GM19463 (cell line): ENCODE measurements around the gene KANSL1.
"Not testable (repeated sequence)": the region's sequence is repeated elsewhere in the genome, so short reads cannot be mapped to it uniquely, and the experiment has no call there.

Experiments
- ATAC-seq: cut with Tn5 transposase; IDR thresholded peaks from one replicate; pipeline ENCODE4 v1.9.1; 2021; ENCODE audit warnings: mild to moderate bottlenecking, moderate library complexity; ENCODE audit not compliant: unreplicated experiment

Gene KANSL1

DNA sequence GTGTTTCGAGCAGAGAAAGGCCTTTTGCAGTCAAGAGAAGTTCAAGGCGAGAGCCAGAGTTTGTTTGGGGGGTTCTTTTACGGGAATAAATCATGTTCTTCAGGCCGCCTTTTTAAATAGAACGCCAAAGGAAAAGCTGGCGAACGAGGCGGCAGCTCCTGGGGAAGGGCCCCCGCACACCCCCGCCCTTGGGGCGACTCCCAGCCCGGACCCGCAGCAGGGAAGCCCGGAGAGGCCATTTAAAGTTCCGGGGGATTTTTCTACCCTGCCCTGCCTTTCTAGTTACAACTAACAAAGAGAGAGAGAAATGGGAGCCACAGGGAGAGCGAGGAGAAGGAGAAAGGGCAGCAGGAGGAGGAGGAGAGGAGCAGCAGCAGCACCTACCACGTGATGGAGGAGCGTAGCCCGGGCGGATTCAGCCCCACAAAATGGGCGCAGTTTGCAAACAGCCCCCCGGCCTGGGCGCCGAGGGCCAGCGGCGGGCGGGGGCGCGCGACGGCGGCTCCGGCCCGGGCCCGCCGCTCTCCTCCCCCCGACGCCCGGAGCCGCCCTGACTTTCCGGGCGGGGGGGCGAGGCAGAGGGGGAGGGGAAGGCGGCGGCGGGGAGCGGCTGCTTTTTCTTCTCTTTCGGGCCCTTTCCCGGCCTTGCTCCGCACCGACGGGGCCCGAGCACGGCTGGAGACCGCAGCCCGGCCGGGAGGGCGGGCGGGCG lies 634 bp downstream of the KANSL1 start:
- ATAC-seq, result peak; percentile 13

DNA sequence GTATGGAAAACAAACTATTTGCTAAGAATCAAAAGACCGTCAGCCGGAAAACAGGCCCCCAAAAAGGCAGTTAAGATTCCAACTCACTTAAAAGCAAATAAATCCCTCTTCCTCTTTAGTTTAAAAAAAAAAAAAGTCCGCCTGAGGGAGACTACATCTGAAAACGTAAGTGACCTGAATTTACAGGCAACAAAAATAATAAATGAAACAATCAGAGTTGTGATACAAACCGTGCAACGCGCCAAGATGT lies 1.1 kb downstream of the KANSL1 start:
- no peak for ATAC-seq

DNA sequence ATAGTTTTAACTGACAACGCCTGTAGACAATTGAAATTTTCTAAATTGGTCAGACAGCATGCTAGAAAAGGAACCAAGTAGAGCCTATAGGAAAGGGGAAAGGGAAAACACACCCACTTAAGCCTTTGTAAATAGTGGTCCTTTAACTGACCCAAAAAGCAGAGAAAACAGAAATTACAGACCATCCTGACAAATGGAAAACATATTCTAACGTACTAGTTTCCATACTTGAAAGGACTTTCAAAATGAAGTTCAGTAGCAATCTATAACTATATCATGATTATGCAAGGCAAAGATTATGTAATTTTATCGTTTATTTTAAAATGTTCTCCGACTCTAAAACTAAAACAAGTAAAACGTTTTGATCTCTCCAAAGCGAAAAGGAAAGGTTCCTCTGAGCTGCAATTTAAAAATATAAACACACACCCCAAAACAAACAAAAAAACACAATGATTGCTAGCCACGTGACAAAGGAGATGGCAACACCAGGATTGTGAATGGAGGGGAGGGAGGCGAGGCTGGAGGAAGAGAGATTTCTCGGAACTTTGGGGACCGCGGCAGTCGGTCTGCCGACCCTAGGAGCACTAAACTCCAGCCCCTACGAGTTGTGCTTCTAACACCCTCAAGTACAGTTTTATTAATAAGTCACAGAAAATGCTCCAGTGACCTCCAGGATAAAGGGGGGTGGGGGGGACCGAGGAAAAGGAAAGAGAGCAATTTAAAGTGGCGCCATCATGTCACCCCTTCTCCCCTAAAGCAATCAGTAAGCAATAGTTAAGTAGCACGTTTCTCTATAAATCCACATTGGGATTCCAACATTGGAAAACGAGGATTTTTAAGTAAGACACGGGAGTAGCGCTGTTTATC lies 1.7 kb downstream of the KANSL1 start:
- ATAC-seq, result no peak

DNA sequence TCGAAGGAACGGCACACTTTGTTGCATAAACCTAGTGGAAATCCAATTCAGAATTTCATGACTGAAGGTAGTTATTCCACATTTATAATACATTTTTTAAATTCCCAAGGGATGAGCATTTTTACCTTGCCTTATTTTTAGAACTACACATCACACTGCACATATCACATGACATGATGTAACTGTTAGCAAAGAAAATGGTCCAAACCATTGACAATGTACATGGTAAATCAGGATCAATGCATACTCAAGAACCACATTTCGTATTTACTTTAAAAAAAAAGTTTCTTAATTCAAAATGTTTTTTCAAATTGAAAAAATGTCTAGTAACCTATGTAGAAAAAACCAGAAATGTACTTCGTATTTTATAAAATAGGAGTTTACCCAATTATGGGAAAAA lies 2.5 kb downstream of the KANSL1 start:
- no peak for ATAC-seq

DNA sequence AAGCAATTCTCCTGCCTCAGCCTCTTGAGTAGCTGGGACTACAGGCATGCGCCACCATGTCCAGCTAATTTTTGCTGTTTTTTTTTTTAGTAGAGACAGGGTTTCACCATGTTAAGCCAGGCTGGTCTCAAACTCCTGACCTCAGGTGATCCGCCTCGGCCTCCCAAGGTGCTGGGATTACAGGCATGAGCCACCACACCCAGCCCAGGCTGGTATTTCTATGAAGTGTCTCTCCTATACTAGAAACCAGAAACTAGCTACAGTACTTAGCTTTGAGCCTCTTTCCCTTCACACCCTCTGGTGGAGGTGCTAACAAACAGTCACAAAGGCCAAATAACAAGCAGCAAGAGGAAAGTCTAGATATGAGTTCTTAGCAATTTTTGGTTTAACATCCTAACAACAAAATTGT lies 6.4 kb downstream of the KANSL1 start:
- not testable (repeated sequence) for ATAC-seq

DNA sequence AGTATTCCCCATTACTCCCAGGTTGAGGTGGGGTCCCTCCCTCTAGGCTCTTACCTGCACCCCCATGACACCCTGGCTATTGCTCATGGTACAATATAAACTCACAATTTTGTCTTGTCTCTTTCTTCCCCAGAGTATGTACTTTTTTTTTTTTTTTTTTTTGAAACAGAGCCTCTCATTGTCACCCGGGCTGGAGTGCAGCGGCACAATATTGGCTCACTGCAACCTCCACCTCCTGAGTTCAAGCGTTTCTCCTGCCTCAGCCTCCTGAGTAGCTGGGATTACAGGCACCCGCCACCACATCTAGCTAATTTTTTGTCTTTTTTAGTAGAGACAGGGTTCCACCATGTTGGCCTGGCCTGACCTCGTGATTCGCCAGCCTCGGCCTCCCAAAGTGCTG lies 8.5 kb downstream of the KANSL1 start:
- no peak for ATAC-seq

DNA sequence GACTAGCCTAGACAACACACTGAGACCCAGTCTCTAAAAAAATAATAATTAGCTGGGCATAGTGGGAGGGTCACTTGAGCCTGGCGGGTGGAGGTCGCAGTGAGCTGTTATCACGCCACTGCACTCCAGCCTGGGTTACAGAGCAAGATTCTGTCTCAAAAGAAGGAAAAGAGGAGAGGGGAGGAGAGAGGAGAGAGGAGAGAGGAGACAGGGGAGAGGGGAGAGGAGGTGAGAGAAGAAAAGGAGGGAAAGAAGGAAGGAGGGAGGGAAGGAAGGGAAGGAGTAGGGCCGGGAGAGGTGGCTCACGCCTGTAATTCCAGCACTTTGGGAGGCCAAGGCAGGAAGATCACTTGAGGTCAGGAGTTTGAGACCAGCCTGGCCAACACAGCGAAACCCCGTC lies 9.8 kb downstream of the KANSL1 start:
- not testable (repeated sequence) for ATAC-seq

DNA sequence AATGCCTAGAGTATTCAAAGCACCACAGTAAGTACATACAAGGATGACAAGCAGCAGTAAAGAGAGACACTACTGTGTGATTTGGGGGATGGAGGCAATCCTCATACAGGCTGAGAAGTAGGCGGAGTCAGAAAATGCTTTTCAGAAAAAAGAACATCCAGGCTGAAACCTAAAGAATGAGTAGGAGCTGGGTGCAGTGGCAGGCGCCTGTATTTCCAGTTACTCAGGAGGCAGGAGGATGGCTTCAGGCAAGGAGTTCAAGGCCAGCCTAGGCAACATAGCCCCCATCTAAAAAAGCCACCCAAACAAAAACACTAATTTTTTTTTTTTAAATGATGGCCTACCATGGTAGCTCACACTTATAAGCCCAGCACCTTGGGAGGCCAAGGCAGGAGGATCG lies 10.3 kb downstream of the KANSL1 start:
- no peak for ATAC-seq

DNA sequence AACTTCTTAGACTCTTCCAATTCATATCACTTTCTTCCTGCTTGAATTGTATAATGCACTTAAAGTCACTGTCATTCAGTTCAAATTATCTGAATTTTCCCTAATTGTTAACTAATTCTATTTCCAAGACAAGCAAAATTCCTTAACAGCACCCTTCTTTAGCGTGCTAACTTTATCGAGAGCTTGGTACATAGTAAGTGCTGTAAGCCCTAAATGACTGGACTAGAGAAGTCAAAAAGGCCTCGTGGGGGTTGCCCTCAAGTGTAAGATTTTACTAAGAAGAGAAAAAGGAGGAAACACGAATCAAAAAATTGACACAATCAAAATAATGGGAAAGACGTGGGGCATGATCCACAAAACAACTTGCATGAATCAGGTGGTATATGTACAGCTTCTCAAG lies 11.3 kb downstream of the KANSL1 start:
- ATAC-seq, result no peak

DNA sequence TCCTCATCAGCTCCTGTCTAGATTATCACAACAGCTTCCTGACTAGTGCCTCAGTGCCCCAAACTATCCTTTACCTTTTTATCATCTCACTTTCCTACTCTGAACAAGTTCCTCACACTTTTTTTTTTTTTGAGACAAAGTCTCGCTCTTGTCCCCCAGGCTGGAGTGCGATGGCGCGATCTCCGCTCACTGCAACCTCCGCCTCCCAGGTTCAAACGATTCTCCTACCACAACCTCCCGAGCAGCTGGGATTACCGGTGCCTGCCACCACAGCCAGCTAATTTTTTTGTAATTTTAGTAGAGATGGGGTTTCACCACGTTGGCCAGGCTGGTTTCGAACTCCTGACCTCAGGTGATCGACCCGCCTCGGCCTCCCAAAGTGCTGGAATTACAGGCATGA lies 11.9 kb downstream of the KANSL1 start:
- ATAC-seq, result not testable (repeated sequence)

DNA sequence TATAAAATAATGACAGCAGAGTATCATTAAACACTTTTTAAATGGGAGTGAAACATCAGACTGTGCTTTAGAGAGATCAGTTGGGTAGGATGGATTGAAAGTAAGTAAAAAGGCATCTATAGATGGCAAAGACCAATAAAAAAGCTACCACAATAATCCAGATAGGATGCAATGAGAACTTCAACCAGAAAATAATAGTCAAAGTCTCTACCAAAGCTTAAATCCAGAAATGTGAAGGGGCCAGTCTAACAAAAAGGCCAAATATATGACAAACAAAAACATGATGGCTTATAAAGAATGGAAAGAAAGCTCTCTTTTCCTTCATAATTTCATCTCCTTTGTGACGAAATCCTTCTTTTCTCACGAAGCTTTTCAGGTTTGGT lies 12.3 kb downstream of the KANSL1 start:
- no peak for ATAC-seq

DNA sequence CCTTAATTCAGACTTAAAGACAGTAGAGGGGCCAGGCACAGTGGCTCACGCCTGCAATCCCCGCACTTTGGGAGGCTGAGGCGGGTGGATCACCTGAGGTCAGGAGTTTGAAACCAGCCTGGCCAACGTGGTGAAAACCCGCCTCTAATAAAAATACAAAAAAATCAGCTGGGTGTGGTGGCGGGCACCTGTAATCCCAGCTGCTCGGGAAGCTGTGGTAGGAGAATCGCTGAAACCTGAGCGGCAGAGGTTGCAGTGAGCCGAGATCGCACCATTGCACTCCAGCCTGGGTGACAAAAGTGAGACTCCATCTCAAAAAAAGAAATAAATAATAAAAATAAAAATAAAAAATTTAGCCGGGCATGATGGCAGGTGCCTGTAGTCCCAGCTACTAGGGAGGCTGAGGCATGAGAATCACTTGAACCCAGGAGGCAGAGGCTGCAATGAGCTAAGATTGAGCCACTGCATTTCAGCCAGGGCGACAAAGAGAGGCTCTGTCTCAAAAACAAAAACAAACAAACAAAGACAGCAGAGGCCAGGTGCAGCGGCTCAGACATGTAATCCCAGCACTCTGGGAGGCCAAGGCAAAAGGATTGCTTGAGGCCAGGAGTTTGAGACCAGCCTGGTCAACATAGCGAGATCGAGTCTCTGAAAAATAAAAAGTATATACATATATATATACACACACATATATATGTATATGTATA lies 12.9 kb downstream of the KANSL1 start:
- not testable (repeated sequence) for ATAC-seq

DNA sequence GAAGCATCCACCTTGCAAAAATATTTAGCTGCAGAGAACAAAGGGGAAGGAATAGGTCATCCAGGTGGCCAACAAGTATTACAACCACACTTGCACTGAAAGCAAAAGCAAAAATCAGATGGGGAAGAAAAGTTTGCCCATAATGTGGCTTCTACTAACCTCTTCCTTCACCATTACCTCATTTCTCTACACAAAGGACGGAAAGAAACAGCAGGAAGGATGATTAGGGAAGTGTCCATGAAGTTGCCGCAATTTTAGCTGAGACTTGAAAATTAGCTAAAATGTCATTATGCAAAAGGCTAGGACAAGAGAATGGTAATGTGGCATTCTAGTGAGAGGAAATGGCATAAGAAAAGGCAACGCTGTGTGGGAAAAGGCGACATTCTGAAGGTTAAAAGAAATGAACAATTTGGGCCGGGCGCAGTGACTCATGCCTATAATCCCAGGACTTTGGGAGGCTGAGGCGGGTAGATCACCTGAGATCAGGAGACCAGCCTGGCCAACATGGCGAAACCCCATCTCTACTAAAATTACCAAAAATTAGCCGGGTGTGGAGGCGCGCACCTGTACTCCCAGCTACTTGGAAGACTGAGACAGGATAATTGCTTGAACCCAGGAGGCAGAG lies 13.7 kb downstream of the KANSL1 start:
- no peak for ATAC-seq

DNA sequence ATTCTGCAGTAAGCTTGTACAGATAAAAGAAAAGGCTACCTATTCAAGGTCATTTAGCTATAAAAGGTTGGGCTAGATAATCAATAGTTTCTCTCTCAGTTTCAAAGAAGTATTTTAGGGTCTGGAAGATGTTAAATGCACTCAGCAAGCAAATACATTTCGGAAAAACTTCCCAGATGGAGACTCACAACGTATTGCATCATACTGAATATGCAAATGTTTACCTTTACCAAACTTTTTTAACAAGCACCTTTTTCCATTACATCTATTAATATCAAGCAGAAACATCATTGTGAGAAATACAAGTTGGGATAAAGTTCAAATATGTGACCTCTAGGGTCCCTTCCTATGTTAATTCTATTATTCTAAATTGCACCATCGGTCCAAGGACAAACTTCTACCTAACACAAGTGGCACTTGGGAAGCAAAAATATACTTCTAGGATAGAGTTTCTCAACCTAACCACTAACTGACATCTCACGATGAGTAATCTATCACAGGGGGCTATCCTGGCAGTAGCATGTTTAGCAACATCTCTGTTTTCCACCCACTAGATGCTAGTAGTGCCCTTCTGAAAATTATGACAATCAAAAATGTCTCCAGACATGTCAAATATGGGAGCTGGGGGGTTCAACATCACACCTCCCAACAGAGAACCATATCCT lies 14.5 kb downstream of the KANSL1 start:
- no peak for ATAC-seq

DNA sequence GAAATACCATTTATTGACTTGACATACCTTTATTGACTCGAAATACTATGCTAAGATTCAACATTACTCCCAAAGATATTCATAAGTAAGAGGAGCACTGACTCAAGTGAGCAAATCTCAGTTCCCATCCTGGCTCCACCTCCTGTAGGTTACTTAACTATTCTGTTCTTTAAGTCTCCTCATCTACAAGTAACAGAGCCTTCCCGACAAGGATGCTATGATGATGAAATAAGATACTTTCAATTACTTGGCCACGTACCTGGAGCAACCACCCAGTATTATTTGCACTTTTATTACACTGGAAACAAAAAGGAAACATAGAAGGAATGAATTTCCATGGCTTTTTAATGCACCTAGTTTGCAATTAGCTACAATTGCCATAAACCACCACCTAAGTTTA lies 16.3 kb downstream of the KANSL1 start:
- no peak for ATAC-seq

DNA sequence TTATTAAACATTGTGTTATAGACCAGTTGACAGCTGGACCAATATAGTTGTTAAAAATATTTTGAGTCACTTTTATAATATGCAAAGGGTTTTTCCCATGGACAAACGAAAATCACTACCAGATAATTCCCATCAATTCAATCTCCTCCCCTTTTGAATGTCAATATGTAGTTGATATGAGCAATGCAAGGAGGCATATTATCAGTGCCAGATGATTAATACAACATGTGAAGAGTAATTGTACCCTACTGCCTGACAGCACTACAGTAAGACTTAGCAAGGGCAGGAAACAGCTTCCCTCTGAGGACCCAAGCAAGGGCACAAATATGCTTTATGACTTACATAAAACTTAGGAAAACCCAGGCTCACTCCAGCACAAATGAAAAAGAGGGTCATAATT lies 17.3 kb downstream of the KANSL1 start:
- no peak for ATAC-seq

DNA sequence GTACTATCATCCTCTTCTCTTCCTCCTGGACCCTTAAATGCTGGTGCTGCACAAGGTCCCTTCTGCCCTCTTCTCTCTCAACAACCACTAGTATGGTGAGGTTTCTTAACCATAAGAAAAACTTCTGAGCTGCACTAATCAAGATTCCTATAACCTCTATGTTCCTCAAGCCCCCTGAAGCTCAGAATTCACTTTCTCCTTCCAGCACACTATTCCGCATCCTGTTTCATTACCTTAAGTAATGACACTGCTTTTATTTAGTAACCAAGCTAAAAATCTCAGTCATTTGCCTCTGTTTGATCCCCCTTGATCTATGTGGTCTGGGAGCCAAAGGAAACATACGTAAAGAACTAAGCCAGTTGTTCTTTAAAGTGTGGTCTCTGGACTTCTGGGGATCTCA lies 20.1 kb downstream of the KANSL1 start:
- no peak for ATAC-seq

DNA sequence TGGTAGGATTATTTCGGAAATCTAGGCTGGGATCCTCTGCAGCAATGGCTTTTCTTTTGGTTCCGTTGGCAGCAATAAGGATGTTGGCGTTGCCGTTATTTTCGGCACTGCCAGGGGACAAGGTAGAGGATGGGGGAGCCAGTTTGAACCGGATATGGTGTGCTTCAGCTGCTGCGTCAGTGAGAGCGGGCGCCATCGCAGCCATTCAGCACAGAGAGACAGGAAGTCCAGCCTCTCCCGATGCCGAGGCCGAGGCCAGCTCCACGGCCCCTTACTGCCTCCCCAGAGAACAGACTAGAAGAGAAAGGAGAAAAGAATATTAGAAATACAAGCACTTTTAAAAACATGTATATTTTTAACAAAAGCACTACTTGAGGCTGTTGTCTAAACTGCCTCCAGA lies 21.3 kb downstream of the KANSL1 start:
- ATAC-seq, result no peak

DNA sequence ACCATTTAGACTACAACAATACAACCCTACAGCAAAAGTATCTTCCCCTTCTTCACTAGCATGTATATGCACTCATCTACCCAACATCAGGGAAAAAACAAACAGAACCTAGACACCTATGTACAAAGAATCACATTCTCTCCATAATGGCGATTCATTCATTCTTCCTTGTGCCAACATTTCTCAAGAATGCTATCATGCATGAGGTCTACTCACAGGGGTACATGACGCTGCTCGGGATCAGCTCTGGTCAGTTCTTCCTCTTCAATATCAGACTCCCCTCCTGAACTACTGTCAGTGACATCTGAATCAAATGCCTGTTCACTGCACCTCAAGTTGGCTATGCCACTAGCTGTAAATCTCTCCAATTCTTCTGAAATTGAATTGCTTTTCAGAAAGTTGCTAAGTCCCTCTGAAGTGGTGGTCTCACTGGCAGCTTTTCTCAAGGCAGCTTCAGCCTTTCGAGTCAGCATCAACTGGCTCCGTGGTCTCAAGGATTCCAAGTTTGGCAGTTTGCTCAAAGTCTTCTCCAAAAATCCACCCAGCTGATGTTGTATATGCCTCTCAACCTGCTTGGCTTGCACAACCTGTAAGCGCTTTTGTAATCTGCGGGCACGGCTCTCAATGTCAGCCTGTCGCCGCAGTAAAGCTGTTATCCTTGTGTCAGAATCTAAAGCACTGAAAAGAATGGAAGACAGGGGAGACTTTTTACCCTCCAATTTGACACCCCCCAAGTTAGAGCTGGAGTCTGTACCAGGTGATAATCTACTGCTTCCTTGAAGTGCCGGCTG lies 22.4 kb downstream of the KANSL1 start:
- ATAC-seq, result no peak

DNA sequence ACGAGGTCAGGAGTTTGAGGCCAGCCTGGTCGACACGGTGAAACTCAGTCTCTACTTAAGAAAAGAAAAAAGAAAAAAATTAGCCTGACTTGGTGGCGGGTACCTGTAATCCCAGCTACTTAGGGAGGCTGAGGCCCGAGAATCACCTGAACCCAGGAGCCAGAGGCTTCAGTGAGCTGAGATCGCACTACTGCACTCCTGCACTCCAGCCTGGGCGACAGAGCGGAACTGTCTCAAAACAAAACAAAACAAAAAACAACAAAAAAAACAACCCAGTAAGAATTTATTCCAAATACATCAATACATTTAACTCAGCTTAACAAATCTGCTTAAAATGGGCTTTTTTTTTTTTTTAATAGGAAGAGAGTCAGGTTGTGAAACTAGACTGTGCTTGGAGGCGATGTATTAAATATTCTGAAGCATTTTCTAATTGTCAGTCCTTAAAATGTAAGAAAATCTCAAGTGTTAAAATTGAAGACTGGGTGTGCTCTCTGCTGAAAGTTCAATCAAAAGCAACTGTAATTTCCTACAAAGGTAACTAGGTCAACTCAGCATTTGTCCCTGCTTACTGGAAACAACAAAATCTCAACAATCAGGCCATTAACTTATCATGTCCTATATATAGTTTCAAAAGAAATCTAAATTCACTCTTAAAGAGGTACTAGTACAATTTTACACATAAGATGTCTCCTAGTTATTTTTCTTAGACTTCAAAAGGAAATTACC lies 23.2 kb downstream of the KANSL1 start:
- no peak for ATAC-seq
